Measurements from ENCODE around the gene MAEA.

GRCh38 chr4:1333256-1333655 is 43.6 kb downstream of the MAEA start:
- TF ChIP-seq CTCF (IDR thresholded peaks at IDR 0.05) (no peak), EZH2phosphoT487 (IDR thresholded peaks at IDR 0.05) (no peak), EZH2 (IDR thresholded peaks at IDR 0.05) (no peak)
